ENCODE measurements around the gene CYS1.

CYS1 gene

GRCh38 chr2:10048501-10049171, 31.6 kb downstream of the CYS1 start:
- Histone ChIP-seq H3K36me3 (ENCODE audit: insufficient read depth, low read length) (no peaks in the 10 kb centered on the region), H2AFZ (ENCODE audit: low read depth, low read length) (no peak overlapping the region), H3K9ac (ENCODE audit: low read depth, low read length) (no peak overlapping the region), H4K20me1 (ENCODE audit: insufficient read depth, low read length) (no peaks in the 10 kb centered on the region), H3K4me3 (ENCODE audit: low read depth in 1 of 2, low read length in 2 of 2) (no peak overlapping the region), H3K27me3 (ENCODE audit: insufficient read depth, low read length, poor library complexity) (peaks cover 12% of the 10 kb centered on the region), H3K4me1 (ENCODE audit: insufficient read depth, low read length) (no peaks in the 10 kb centered on the region), H3K9me3 (ENCODE audit: insufficient read depth, low read length, severe bottlenecking) (no peaks in the 10 kb centered on the region), H3K79me2 (ENCODE audit: insufficient read depth, low read length) (no peaks in the 10 kb centered on the region), H3K4me2 (ENCODE audit: insufficient read depth, low read length) (no peak overlapping the region), H3K27ac (ENCODE audit: low read length) (no peak overlapping the region)
- ATAC-seq (ENCODE audit: insufficient read depth, low read depth), result peak; percentile 44; the same call in 1 of the 3 replicates
- TF ChIP-seq CTCF (IDR thresholded peaks at IDR 0.05; ENCODE audit: borderline replicate concordance, extremely low read depth, low read length, poor library complexity, severe bottlenecking) (peak; percentile 77), EZH2 (IDR thresholded peaks at IDR 0.05; ENCODE audit: borderline replicate concordance, low read depth, low read length, severe bottlenecking) (no peak)
- no peak for DNase-seq

- H3K79me2 ChIP-seq (ENCODE audit: insufficient read depth, low read length), result no peaks in the 10 kb centered on the region
- H3K9ac ChIP-seq (ENCODE audit: low read depth, low read length), result no peak overlapping the region
- DNase-seq (no peak), ATAC-seq (ENCODE audit: insufficient read depth, low read depth) (no peak)
- no peaks in the 10 kb centered on the region for H4K20me1 ChIP-seq (ENCODE audit: insufficient read depth, low read length)
- H2AFZ ChIP-seq (ENCODE audit: low read depth, low read length), result no peak overlapping the region
- no peaks in the 10 kb centered on the region for H3K9me3 ChIP-seq (ENCODE audit: insufficient read depth, low read length, severe bottlenecking)
- TF ChIP-seq CTCF (IDR thresholded peaks at IDR 0.05; ENCODE audit: borderline replicate concordance, extremely low read depth, low read length, poor library complexity, severe bottlenecking) (no peak), EZH2 (IDR thresholded peaks at IDR 0.05; ENCODE audit: borderline replicate concordance, low read depth, low read length, severe bottlenecking) (no peak)
- H3K27me3 ChIP-seq (ENCODE audit: insufficient read depth, low read length, poor library complexity), result peaks cover 6% of the 10 kb centered on the region
- no peaks in the 10 kb centered on the region for H3K4me1 ChIP-seq (ENCODE audit: insufficient read depth, low read length)
- H3K4me3 ChIP-seq (ENCODE audit: low read depth in 1 of 2, low read length in 2 of 2), result no peak overlapping the region
- no peak overlapping the region for H3K27ac ChIP-seq (ENCODE audit: low read length)
- no peaks in the 10 kb centered on the region for H3K36me3 ChIP-seq (ENCODE audit: insufficient read depth, low read length)
- no peak overlapping the region for H3K4me2 ChIP-seq (ENCODE audit: insufficient read depth, low read length)
Measured at GRCh38 chr2:10047616-10048500, 32.4 kb downstream of the CYS1 start.

- Histone ChIP-seq H3K4me2 (ENCODE audit: insufficient read depth, low read length) (no peak overlapping the region), H3K9me3 (ENCODE audit: insufficient read depth, low read length, severe bottlenecking) (no peaks in the 10 kb centered on the region)
- no peak for TF ChIP-seq CTCF (IDR thresholded peaks at IDR 0.05; ENCODE audit: borderline replicate concordance, extremely low read depth, low read length, poor library complexity, severe bottlenecking)
- no peak for TF ChIP-seq EZH2 (IDR thresholded peaks at IDR 0.05; ENCODE audit: borderline replicate concordance, low read depth, low read length, severe bottlenecking)
Measured at GRCh38 chr2:10046931-10047330, 33.3 kb downstream of the CYS1 start.

More at GRCh38 chr2:10046931-10047330, 33.3 kb downstream of the CYS1 start:
- ATAC-seq (ENCODE audit: insufficient read depth, low read depth) (no peak), DNase-seq (no peak)
- Histone ChIP-seq H3K79me2 (ENCODE audit: insufficient read depth, low read length) (no peaks in the 10 kb centered on the region), H3K27me3 (ENCODE audit: insufficient read depth, low read length, poor library complexity) (peaks cover under 1% of the 10 kb centered on the region), H3K36me3 (ENCODE audit: insufficient read depth, low read length) (no peaks in the 10 kb centered on the region), H3K9ac (ENCODE audit: low read depth, low read length) (no peak overlapping the region), H3K27ac (ENCODE audit: low read length) (no peak overlapping the region), H3K4me1 (ENCODE audit: insufficient read depth, low read length) (no peaks in the 10 kb centered on the region), H3K4me3 (ENCODE audit: low read depth in 1 of 2, low read length in 2 of 2) (no peak overlapping the region), H4K20me1 (ENCODE audit: insufficient read depth, low read length) (no peaks in the 10 kb centered on the region), H2AFZ (ENCODE audit: low read depth, low read length) (no peak overlapping the region)

Measured in DND-41 (cell line).